Glutamatergic neuron (in vitro differentiated cells): ENCODE results near the gene KCNJ12. TPM values are rescaled to one million over a fixed set of nuclear protein-coding genes. Genes with fewer than 3 reads are reported as not detected.

Source experiments
- DNase-seq: peaks from one replicate; pipeline ENCODE4 v3.0.0; 2022
- H3K27ac Mint-ChIP-seq: one replicate; pipeline ENCODE4 v1.8.0; 2020; ENCODE audit warnings: mild to moderate bottlenecking, mixed read lengths, inconsistent platforms; ENCODE audit not compliant: unreplicated experiment
- H3K27me3 Mint-ChIP-seq: one replicate; pipeline ENCODE4 v1.8.0; 2020; ENCODE audit warnings: mild to moderate bottlenecking, moderate library complexity, mixed read lengths, inconsistent platforms; ENCODE audit not compliant: unreplicated experiment
- H3K36me3 Mint-ChIP-seq: one replicate; pipeline ENCODE4 v1.8.0; 2020; ENCODE audit warnings: mild to moderate bottlenecking, mixed read lengths, inconsistent platforms; ENCODE audit not compliant: unreplicated experiment
- H3K4me1 Mint-ChIP-seq: one replicate; pipeline ENCODE4 v1.8.0; 2020; ENCODE audit warnings: mild to moderate bottlenecking, low read depth, mixed read lengths, inconsistent platforms; ENCODE audit not compliant: unreplicated experiment
- H3K4me3 Mint-ChIP-seq: one replicate; pipeline ENCODE4 v1.8.0; 2020; ENCODE audit warnings: mild to moderate bottlenecking, mixed read lengths, inconsistent platforms; ENCODE audit not compliant: unreplicated experiment
- H3K9me3 Mint-ChIP-seq: one replicate; pipeline ENCODE4 v1.8.0; 2020; ENCODE audit warnings: mild to moderate bottlenecking, moderate library complexity, mixed read lengths, inconsistent platforms; ENCODE audit not compliant: unreplicated experiment
- total RNA-seq: library from RNA; stranded (reverse); fragmentation: NEBNext Ultra II Directional; extraction: Animal tissue kit (Norgen Biotek cat#: 25700); gene quantifications from one replicate; pipeline ENCODE4 v1.2.1, GENCODE V29; 2021; ENCODE audit not compliant: unreplicated experiment
- TF ChIP-seq, protein P1 (sequence below): fragments of 200-600 bp; sonication (generic); IDR thresholded peaks from one replicate; pipeline ENCODE4 v1.5.0; 2021; ENCODE audit not compliant: partially characterized antibody, unreplicated experiment

The KCNJ12 gene
- total RNA-seq, 1 donor from 2014 or later: 9.6 TPM

DNA sequence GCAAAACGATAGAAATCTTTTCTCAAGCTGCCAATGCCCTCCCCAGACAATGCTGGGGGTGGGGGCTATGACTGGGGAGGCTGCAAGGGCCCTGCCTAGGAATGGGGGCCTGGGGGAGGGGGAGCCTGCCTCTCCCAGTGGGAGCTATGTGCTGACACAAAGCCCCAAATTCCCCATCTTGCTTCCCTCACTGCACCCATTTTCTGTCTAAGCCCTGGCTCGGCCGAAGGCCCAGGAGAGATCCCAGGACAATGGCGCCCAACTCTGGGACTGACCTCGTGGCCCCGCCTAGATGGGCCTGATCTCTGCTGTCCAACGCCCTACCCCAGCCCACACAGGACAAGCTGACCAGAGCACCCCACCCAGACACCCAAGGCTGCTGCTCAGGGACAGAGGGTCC lies 11.1 kb upstream of the KCNJ12 start:
- TF ChIP-seq, protein P1, sequence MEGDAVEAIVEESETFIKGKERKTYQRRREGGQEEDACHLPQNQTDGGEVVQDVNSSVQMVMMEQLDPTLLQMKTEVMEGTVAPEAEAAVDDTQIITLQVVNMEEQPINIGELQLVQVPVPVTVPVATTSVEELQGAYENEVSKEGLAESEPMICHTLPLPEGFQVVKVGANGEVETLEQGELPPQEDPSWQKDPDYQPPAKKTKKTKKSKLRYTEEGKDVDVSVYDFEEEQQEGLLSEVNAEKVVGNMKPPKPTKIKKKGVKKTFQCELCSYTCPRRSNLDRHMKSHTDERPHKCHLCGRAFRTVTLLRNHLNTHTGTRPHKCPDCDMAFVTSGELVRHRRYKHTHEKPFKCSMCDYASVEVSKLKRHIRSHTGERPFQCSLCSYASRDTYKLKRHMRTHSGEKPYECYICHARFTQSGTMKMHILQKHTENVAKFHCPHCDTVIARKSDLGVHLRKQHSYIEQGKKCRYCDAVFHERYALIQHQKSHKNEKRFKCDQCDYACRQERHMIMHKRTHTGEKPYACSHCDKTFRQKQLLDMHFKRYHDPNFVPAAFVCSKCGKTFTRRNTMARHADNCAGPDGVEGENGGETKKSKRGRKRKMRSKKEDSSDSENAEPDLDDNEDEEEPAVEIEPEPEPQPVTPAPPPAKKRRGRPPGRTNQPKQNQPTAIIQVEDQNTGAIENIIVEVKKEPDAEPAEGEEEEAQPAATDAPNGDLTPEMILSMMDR: no peak
- DNase-seq: no peak
- Mint-ChIP-seq H3K4me1 (peaks cover 15% of the 10 kb centered on the region), H3K36me3 (no peaks in the 10 kb centered on the region), H3K27me3 (peaks cover 7% of the 10 kb centered on the region), H3K27ac (no peak overlapping the region), H3K4me3 (no peak overlapping the region), H3K9me3 (no peaks in the 10 kb centered on the region)

DNA sequence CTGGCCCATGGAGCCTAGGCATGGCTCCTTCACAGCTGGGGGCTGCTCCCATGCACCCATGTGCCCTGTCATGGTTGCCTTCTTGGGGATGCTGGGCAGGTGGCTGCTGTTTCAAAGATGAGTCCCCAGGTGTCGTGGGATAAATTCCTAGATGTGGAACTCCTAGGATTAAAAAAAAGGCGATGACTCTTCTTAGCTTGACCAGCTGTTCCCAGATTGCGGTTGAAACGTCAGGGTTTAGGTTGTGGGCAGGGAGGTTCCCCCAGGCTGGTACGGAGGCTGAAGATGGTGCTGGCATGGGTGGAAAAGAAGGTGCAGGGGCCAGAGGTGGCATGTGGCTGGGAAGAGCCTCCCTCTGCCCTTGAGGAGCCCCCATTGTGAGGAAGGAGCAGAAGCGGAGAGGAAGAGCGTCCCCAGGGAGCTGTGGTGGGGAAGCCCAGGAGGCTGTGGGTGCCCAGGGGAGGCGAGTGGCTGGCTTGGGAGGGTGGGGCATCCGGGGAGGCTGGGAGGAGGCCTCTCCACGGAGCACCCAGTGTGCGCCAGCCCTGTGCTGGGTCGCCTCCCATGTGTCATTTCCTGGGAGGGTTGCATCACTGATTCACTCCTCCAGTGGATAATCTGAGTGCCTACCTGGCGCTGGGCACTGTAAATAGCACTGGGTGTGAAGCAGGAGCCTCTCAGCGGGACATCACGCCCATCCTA lies 7.5 kb upstream of the KCNJ12 start:
- Mint-ChIP-seq H3K9me3 (peaks cover 4% of the 10 kb centered on the region), H3K36me3 (no peaks in the 10 kb centered on the region), H3K27ac (peak overlapping the region; percentile 55), H3K27me3 (peaks cover 10% of the 10 kb centered on the region), H3K4me3 (peak overlapping the region; percentile 50), H3K4me1 (peaks cover 24% of the 10 kb centered on the region)
- TF ChIP-seq, protein P1: no peak
- no peak for DNase-seq

DNA sequence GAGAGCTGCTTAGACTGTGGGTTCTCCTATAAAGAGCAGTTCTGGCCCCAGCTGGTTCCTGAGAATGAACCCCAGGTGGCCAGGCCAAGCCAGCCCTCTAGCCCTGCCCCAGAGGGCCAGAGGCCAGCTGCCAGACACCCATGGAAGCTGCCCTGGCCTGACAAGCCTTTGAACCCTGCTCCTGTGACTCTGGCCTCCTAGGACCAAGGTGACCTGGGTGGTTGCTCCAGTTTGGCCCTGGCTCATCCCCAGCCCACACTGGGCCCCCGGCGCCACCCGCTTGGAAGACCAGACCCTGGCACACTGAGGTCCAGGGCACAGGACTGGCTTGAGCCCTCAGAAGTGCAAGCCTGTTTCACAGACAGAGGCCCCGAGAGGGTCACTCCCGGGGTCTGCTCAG lies 6.8 kb upstream of the KCNJ12 start:
- Mint-ChIP-seq H3K27me3 (peaks cover 7% of the 10 kb centered on the region), H3K27ac (no peak overlapping the region), H3K36me3 (no peaks in the 10 kb centered on the region), H3K4me1 (peaks cover 22% of the 10 kb centered on the region), H3K4me3 (no peak overlapping the region), H3K9me3 (peaks cover 4% of the 10 kb centered on the region)
- no peak for DNase-seq
- TF ChIP-seq, protein P1: no peak

DNA sequence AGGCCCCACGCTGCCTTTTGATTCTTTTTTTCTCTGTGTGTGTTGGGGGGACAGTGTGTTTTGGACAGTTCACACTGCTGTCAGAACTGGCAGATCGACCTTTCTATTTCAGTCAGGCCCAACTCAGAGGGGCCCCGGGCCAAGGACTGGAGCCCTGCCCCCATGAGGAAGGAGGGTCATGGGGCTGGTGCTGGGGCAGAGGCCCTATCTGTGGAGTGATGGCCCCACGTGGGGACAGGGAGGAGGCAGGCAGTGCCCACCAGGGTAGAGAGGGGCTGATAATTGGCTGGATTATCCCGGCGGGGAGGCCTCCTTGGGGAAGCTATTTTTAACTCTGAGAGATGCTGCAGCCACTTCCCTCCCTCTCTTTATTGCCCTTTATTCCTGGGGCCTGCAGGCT lies 5.7 kb upstream of the KCNJ12 start:
- H3K4me1 Mint-ChIP-seq: peaks cover 23% of the 10 kb centered on the region
- peak; percentile 59 for DNase-seq
- peaks cover 14% of the 10 kb centered on the region for H3K27me3 Mint-ChIP-seq
- peak overlapping the region; percentile 83 for H3K27ac Mint-ChIP-seq
- no peak overlapping the region for H3K4me3 Mint-ChIP-seq
- H3K9me3 Mint-ChIP-seq: peaks cover 4% of the 10 kb centered on the region
- no peaks in the 10 kb centered on the region for H3K36me3 Mint-ChIP-seq
- TF ChIP-seq, protein P1: no peak

DNA sequence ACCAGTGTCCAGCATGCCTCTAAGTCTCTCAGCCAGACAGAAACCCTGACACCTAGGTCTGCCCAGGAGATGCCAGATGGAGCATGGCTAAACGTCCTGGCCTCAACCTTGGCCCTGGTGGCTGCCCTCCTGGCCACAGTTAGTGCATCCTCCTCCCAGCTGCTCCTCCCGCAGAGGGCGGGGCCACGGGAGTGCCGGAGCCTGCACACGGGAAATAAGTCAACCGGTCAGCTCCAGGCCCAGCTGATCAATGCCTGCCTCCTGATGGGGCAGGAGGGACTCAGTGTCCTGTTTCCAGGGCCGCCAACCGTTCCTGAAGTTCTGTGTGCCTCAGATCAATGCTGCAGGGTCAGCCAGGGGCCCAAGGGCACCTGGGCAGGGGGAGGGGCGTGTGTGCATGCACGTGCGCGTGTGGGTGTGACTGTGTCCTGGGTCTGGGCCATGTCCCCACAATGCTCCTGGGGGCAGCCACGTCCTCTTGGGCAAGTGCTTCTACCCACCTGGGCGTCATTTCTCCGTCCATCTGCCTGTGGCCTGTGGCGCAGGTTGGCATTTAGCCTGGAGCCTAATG lies 4.6 kb upstream of the KCNJ12 start:
- TF ChIP-seq, protein P1: no peak
- Mint-ChIP-seq H3K4me1 (peaks cover 28% of the 10 kb centered on the region), H3K4me3 (no peak overlapping the region), H3K27me3 (peaks cover 17% of the 10 kb centered on the region), H3K9me3 (peaks cover 8% of the 10 kb centered on the region), H3K27ac (no peak overlapping the region), H3K36me3 (no peaks in the 10 kb centered on the region)
- DNase-seq: no peak
